GM12878 (cell line): ENCODE data around the gene MIXL1. TPM values are rescaled to one million over a fixed set of nuclear protein-coding genes. Genes with fewer than 3 reads are reported as not detected.

Experiments
- ATAC-seq: fragments of 200-7000 bp; cut with Tn5 transposase; 3 replicates; pipeline ENCODE4 v1.9.1; 2020; ENCODE audit warnings: mild to moderate bottlenecking, moderate library complexity
- BruUV-seq: library from RNA; stranded (reverse); fragments of 400-500 nt; replicated peaks from 2 replicates; lab custom pipeline; 2021; lab: Mats Ljungman, UMichigan
- CTCF ChIA-PET: fragments of 300-600 bp; sonication (Branson Sonifier 250); formaldehyde crosslinking; extraction: SDS; loops from one replicate; lab custom pipeline; 2021; ENCODE audit warnings: inconsistent platforms; lab: Yijun Ruan, JAX
- POLR2A ChIA-PET: fragments of 350-600 bp; formaldehyde crosslinking; extraction: SDS; loops from one replicate; lab custom pipeline; 2021; ENCODE audit warnings: inconsistent platforms; lab: Charles Lee
- RAD21 ChIA-PET: fragments of 300-600 bp; sonication (Branson Sonifier 250); formaldehyde crosslinking; loops from one replicate; lab custom pipeline; 2023; ENCODE audit warnings: antibody characterized with exemption; ENCODE audit not compliant: unreplicated experiment; lab: Charles Lee
- SMC1A ChIA-PET: fragments of 300-600 bp; sonication (Branson Sonifier 250); formaldehyde crosslinking; loops from one replicate; lab custom pipeline; 2023; ENCODE audit not compliant: unreplicated experiment, uncharacterized antibody; lab: Charles Lee
- DNase-seq: peaks from one replicate; pipeline ENCODE4 v3.0.0-alpha.2; 2011; ENCODE audit warnings: low read depth, low spot score
- FAIRE-seq: peaks from 3 replicates; lab custom pipeline; 2011; peaks lifted over from hg19 to GRCh38; lab: Jason Lieb, UNC
- H2AFZ ChIP-seq: 2 replicates; pipeline ENCODE4 v1.6.0; 2011; ENCODE audit warnings: low read depth, low read length, control low read depth; ENCODE audit not compliant: control insufficient read depth
- H3K27ac ChIP-seq: 2 replicates; pipeline ENCODE4 v1.5.1; 2011; ENCODE audit warnings: control low read depth; ENCODE audit not compliant: control insufficient read depth, insufficient read depth
- H3K27me3 ChIP-seq, 2 experiments: replicated peaks in 1 of 2; 2 replicates each; pipeline versions ENCODE4 v1.6.0 to v1.6.1; 2011; ENCODE audit warnings: low read length in 1 of 2; ENCODE audit not compliant: control insufficient read depth in 2 of 2, insufficient read depth in 2 of 2
- H3K36me3 ChIP-seq, 2 experiments: 2 replicates each; pipeline ENCODE4 v1.5.1; 2011; ENCODE audit warnings: low read length in 1 of 2; ENCODE audit not compliant: control insufficient read depth in 2 of 2, insufficient read depth in 2 of 2
- H3K4me1 ChIP-seq: 2 replicates; pipeline ENCODE4 v1.6.1; 2011; ENCODE audit warnings: mild to moderate bottlenecking, low read length, moderate library complexity, mixed read lengths; ENCODE audit not compliant: control insufficient read depth, insufficient read depth
- H3K4me2 ChIP-seq: 2 replicates; pipeline ENCODE4 v1.6.0; 2011; ENCODE audit warnings: control low read depth; ENCODE audit not compliant: control insufficient read depth, insufficient read depth
- H3K4me3 ChIP-seq: fragments of 200-600 bp; sonication (generic); 2 replicates; pipeline ENCODE4 v1.5.1; 2016
- H3K79me2 ChIP-seq: 2 replicates; pipeline ENCODE4 v1.6.0; 2011; ENCODE audit warnings: low read length; ENCODE audit not compliant: control insufficient read depth, insufficient read depth
- H3K9ac ChIP-seq: 2 replicates; pipeline ENCODE4 v1.8.0; 2011; ENCODE audit warnings: low read length, control low read depth, mixed read lengths; ENCODE audit not compliant: control insufficient read depth, insufficient read depth
- H3K9me3 ChIP-seq: replicated peaks from 3 replicates; pipeline ENCODE4 v1.5.1; 2011; ENCODE audit warnings: mild to moderate bottlenecking, low read length; ENCODE audit not compliant: control insufficient read depth, insufficient read depth
- H4K20me1 ChIP-seq: 2 replicates; pipeline ENCODE4 v1.6.0; 2011; ENCODE audit not compliant: control insufficient read depth, insufficient read depth
- EP300 ChIP-seq, 2 experiments: fragments of 150-350 bp in 1 of 2; IDR thresholded peaks; 2 replicates each; pipeline ENCODE4 v1.6.1; 2011 to 2012; ENCODE audit warnings: low read depth in 2 of 2, low read length in 2 of 2, borderline replicate concordance in 1 of 2, improper control_type of control experiment in 1 of 2, inconsistent platforms in 1 of 2; ENCODE audit not compliant: control insufficient read depth in 1 of 2
- NKRF ChIP-seq: fragments of 450-650 bp; conservative IDR thresholded peaks from 2 replicates; pipeline ENCODE4 v1.6.1; 2017; ENCODE audit warnings: mild to moderate bottlenecking, moderate library complexity
- SPI1 ChIP-seq: IDR thresholded peaks from 2 replicates; pipeline ENCODE4 v1.6.1; 2011; ENCODE audit warnings: low read depth, mild to moderate bottlenecking, low read length, moderate library complexity, borderline replicate concordance; ENCODE audit not compliant: insufficient read depth
- YY1 ChIP-seq: IDR thresholded peaks from 2 replicates; pipeline ENCODE4 v1.6.1; 2011; ENCODE audit warnings: low read depth, mild to moderate bottlenecking, low read length
- ZNF384 ChIP-seq: IDR thresholded peaks from 2 replicates; pipeline ENCODE4 v1.6.1; 2012; ENCODE audit warnings: low read depth, mild to moderate bottlenecking, low read length, improper control_type of control experiment, borderline replicate concordance
- in situ Hi-C: fragments of 300-500 bp; cut with MboI; formaldehyde crosslinking; loops from 9 replicates; pipeline ENCODE4 v1.14.3; 2018; ENCODE audit warnings: mixed read lengths
- intact Hi-C: fragments of 100-400 bp; cut with micrococcal nuclease; formaldehyde crosslinking; loops from one replicate; pipeline ENCODE4 v1.14.2; 2022; ENCODE audit not compliant: unreplicated experiment
- polyA plus RNA-seq, 11 experiments: library from polyadenylated mRNA; depleted of rRNA in 4 of 11; unstranded in 6 of 11; stranded (reverse) in 5 of 11; fragments of >200 nt; fragmentation: Nextera tagmentation in 4 of 11; fragmentation: Illumina TruSeq in 1 of 11; extraction: Ambion mirVana in 4 of 11; extraction: Trizol in 1 of 11; gene quantifications; 1 replicate in 1 of 11; 2 replicates in 10 of 11; pipeline versions ENCODE4 v1.2.1 to v1.2.3, GENCODE V29; 2011 to 2016; ENCODE audit warnings: inconsistent platforms in 2 of 11, missing spikeins in 2 of 11, low read depth in 1 of 11
- total RNA-seq, 4 experiments: library from RNA; depleted of rRNA in 3 of 4; stranded (reverse); fragments of >200 nt in 3 of 4; fragmentation: Illumina TruSeq in 1 of 4; extraction: Trizol in 1 of 4; gene quantifications; 2 replicates each; pipeline versions ENCODE4 v1.2.1 to v1.2.3, GENCODE V29; 2013 to 2021

MIXL1 gene
- total and polyA plus RNA-seq, 10 of the 15 experiments (the other 5 are each of a cell fraction or from before 2014, with no cell fraction given), result 0.11 to 0.25 (median 0.20) TPM; not detected in 2

- in situ Hi-C loops (no loop called here), intact Hi-C loops (no loop called here)
- CTCF ChIA-PET, result interaction anchor here (0.8 kb wide), 1 partner anchor 79 kb away, joined by 3 read pairs; no protein-coding TSS in a partner anchor
- Histone ChIP-seq H3K79me2 (no peaks in the 10 kb centered on the region), H3K27ac (no peak overlapping the region)
- POLR2A ChIA-PET, result no interaction called here
- RAD21 ChIA-PET, result interaction anchor here (2.1 kb wide), 1 partner anchor 79 kb away, joined by 5 read pairs; no protein-coding TSS in a partner anchor
- SMC1A ChIA-PET, result no interaction called here
- FAIRE-seq, result no peak
- TF ChIP-seq NKRF, result no peak
- TF ChIP-seq EP300 (IDR thresholded peaks at IDR 0.05; ENCODE audit: borderline replicate concordance in 1 of 2, control insufficient read depth in 1 of 2, low read depth in 2 of 2, low read length in 2 of 2), result no peak
- no peak for TF ChIP-seq ZNF384
- TF ChIP-seq SPI1, result no peak
- no peak for TF ChIP-seq YY1
- TF ChIP-seq, all 136 proteins: peak for 0
- Histone ChIP-seq H3K4me3 (no peak overlapping the region), H4K20me1 (no peaks in the 10 kb centered on the region), H2AFZ (no peak overlapping the region), H3K4me2 (no peak overlapping the region), H3K27me3 (no peaks in the 10 kb centered on the region), H3K9me3 (no peaks in the 10 kb centered on the region), H3K9ac (no peak overlapping the region), H3K4me1 (peaks cover 3% of the 10 kb centered on the region; the same call in 1 of the 2 replicates), H3K36me3 (no peaks in the 10 kb centered on the region)
- no TSS peak for BruUV-seq
- ATAC-seq (no peak), DNase-seq (no peak)
Measured at GRCh38 chr1:226204198-226204597, 19.3 kb upstream of the MIXL1 start.
